Natural killer cell (primary cell): ENCODE results near the gene ANXA11. TPM values are rescaled to one million over a fixed set of nuclear protein-coding genes. Genes with fewer than 3 reads are reported as not detected.

Experiments used
- ATAC-seq, 3 donors: fragments of 150-1000 bp in 2 of 3; fragments of 200-7000 bp in 1 of 3; cut with Tn5 transposase; 1 replicate in 1 of 3; 2 replicates in 2 of 3; pipeline ENCODE4 v1.10.0; 2021; ENCODE audit warnings: mild to moderate bottlenecking in 2 of 3, moderate library complexity in 2 of 3
- DNase-seq, 2 donors: peaks; one replicate each; pipeline versions ENCODE4 v3.0.0 to v3.0.0-alpha.2; 2013 to 2021; ENCODE audit warnings: mixed read lengths in 1 of 2
- H3K27ac ChIP-seq: one replicate; pipeline ENCODE4 v1.5.1; 2013; ENCODE audit warnings: mild to moderate bottlenecking, low read length
- H3K27me3 ChIP-seq: one replicate; pipeline ENCODE4 v1.6.1; 2013; ENCODE audit warnings: low read length; ENCODE audit not compliant: control insufficient read depth, insufficient read depth
- H3K36me3 ChIP-seq: one replicate; pipeline ENCODE4 v1.6.1; 2013; ENCODE audit warnings: low read length; ENCODE audit not compliant: control insufficient read depth, insufficient read depth
- H3K4me1 ChIP-seq: one replicate; pipeline ENCODE4 v1.6.1; 2013; ENCODE audit warnings: low read length; ENCODE audit not compliant: control insufficient read depth, insufficient read depth
- H3K4me3 ChIP-seq: one replicate; pipeline ENCODE4 v1.5.1; 2013; ENCODE audit warnings: low read length
- H3K9me3 ChIP-seq: one replicate; pipeline ENCODE4 v1.6.1; 2013; ENCODE audit warnings: low read length; ENCODE audit not compliant: control insufficient read depth, insufficient read depth
- H3K27ac Mint-ChIP-seq, 2 donors: one replicate each; pipeline ENCODE4 v1.8.0; 2022; ENCODE audit warnings: mild to moderate bottlenecking in 2 of 2, mixed read lengths in 2 of 2, moderate library complexity in 1 of 2
- H3K27me3 Mint-ChIP-seq, 2 donors: one replicate each; pipeline ENCODE4 v1.8.0; 2022; ENCODE audit warnings: low read depth in 2 of 2, mixed read lengths in 2 of 2
- H3K36me3 Mint-ChIP-seq: one replicate; pipeline ENCODE4 v1.8.0; 2022; ENCODE audit warnings: mixed read lengths
- H3K4me1 Mint-ChIP-seq, 2 donors: one replicate each; pipeline ENCODE4 v1.8.0; 2022; ENCODE audit warnings: mixed read lengths in 2 of 2
- H3K4me3 Mint-ChIP-seq: one replicate; pipeline ENCODE4 v1.8.0; 2022; ENCODE audit warnings: mild to moderate bottlenecking, moderate library complexity, mixed read lengths
- H3K9me3 Mint-ChIP-seq, 2 donors: one replicate each; pipeline ENCODE4 v1.8.0; 2022; ENCODE audit warnings: mixed read lengths in 2 of 2
- WGBS: methylation state at CpG from one replicate; pipeline ENCODE4 v1.1.7; 2013; ENCODE audit warnings: missing lambda C conversion rate; ENCODE audit not compliant: insufficient coverage; 5-methylcytosine and 5-hydroxymethylcytosine counted together
- intact Hi-C: fragments of 100-400 bp; cut with micrococcal nuclease; formaldehyde crosslinking; loops from one replicate; pipeline ENCODE4 v1.14.2; 2022
- total RNA-seq, 4 donors: library from RNA; stranded (reverse); fragments of 120-200 nt in 1 of 4; gene quantifications; one replicate each; pipeline versions ENCODE4 v1.2.3 to v1.2.4, GENCODE V29; 2013 to 2022
- TF ChIP-seq, protein P1 (sequence below): fragments of 200-600 bp; IDR thresholded peaks from one replicate; pipeline ENCODE4 v1.8.0; 2022; ENCODE audit warnings: antibody characterized with exemption

Gene ANXA11
- total RNA-seq, 3 donors from 2014 or later (not counting 1 experiment from before 2014, with no cell fraction given), result 213 to 264 (median 245) TPM

DNA sequence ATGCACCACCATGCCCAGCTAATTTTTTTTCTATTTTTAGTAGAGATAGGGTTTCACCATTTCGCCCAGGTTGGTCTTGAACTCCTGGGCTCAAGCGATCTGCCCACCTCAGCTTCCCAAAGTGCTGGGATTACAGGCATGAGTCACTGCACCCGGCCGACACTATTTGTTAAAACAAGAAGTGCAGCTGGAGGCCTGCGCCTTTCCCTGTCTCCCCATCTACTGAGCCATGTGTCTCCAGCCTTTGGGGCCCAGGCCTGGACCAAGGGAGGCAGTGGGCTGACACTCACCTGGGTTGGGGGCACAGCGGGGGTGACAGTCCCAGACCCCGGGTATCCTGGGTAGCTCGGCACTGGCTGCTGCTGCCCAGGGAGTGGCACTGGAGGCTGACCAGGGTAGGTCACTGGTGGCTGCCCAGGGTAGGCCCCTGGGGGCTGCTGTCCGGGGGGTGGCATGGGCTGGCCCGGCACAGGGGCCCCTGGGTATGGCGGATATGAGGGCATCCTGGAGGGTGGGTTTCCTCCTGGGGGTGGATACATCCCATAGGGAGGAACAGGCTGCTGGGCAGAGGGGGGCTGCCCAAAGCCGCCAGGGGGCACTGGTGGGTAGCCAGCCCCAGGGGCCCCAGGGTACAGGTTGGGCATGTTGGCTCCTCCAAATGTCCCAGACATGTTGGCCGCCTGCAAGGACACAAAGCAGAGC is 36.5 kb downstream of the ANXA11 start:
- intact Hi-C loops, result no loop called here
- TF ChIP-seq, protein P1, sequence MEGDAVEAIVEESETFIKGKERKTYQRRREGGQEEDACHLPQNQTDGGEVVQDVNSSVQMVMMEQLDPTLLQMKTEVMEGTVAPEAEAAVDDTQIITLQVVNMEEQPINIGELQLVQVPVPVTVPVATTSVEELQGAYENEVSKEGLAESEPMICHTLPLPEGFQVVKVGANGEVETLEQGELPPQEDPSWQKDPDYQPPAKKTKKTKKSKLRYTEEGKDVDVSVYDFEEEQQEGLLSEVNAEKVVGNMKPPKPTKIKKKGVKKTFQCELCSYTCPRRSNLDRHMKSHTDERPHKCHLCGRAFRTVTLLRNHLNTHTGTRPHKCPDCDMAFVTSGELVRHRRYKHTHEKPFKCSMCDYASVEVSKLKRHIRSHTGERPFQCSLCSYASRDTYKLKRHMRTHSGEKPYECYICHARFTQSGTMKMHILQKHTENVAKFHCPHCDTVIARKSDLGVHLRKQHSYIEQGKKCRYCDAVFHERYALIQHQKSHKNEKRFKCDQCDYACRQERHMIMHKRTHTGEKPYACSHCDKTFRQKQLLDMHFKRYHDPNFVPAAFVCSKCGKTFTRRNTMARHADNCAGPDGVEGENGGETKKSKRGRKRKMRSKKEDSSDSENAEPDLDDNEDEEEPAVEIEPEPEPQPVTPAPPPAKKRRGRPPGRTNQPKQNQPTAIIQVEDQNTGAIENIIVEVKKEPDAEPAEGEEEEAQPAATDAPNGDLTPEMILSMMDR, result no peak
- Histone ChIP-seq H3K4me1 (no peaks in the 10 kb centered on the region), H3K27ac (no peak overlapping the region), H3K9me3 (no peaks in the 10 kb centered on the region), H3K4me3 (no peak overlapping the region), H3K36me3 (peaks cover 69% of the 10 kb centered on the region), H3K27me3 (no peaks in the 10 kb centered on the region)
- Mint-ChIP-seq H3K27me3 (no peaks in the 10 kb centered on the region), H3K9me3 (no peaks in the 10 kb centered on the region), H3K36me3 (no peaks in the 10 kb centered on the region), H3K4me1 (peaks cover 26 to 38% of the 10 kb centered on the region in 2 donors), H3K27ac (peak overlapping the region in 1 of 2 donors; percentile 79), H3K4me3 (no peak overlapping the region)
- 95% methylated on average over 13 of the region's 13 CpGs for WGBS
- DNase-seq, result peak in 1 of 2 donors; percentile 50
- peak in 1 of 3 donors; percentile 38 for ATAC-seq

- TF ChIP-seq, protein P1, result no peak
- intact Hi-C loops, result no loop called here
- H3K36me3 Mint-ChIP-seq, result peaks cover 6% of the 10 kb centered on the region
Measured at GRCh38 chr10:80168162-80168511, 37.2 kb downstream of the ANXA11 start.

DNA sequence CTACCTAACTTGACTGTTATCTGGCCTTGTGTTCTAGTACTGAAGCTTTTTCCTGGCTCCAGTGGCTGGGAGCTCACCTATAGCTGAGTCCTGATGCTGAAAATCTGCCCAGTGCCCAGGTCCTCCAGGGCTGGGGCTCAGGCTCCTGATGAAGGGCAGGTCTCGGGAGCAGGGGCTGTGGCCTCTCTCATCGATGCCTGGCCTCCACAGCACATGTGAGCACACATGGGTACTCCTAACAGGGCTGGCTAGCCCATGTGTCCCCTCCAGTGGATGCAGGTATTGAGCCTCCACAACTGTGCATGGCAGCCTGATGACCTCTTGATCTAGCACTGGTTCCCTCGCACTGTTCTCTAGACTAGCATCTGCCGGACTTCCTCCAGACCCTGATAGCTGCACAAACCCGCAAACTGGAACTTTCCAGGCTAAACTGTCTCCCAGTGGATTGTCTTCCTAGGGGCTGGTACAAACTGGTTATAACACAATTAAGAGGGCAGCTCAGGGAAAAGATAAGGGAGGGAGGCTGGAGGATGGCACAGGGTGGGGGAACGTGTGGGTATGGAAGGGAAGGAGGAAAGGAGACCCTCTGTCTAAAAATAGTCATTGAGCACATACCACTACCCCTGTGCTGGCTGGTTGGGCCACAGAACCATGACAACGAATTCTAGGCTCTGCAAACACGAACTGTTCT is 37.7 kb downstream of the ANXA11 start:
- intact Hi-C loops, result no loop called here
- Mint-ChIP-seq H3K9me3 (no peaks in the 10 kb centered on the region), H3K36me3 (peaks cover 8% of the 10 kb centered on the region), H3K4me1 (peaks cover 32% of the 10 kb centered on the region in 2 donors), H3K27me3 (no peaks in the 10 kb centered on the region), H3K27ac (no peak overlapping the region), H3K4me3 (no peak overlapping the region)
- 98% methylated on average over 7 of the region's 8 CpGs for WGBS
- no peak overlapping the region for H3K27ac ChIP-seq
- ATAC-seq (no peak), DNase-seq (no peak)
- H3K9me3 ChIP-seq, result no peaks in the 10 kb centered on the region
- H3K4me1 ChIP-seq, result no peaks in the 10 kb centered on the region
- TF ChIP-seq, protein P1, result no peak
- peaks cover 77% of the 10 kb centered on the region for H3K36me3 ChIP-seq
- H3K4me3 ChIP-seq, result no peak overlapping the region
- H3K27me3 ChIP-seq, result no peaks in the 10 kb centered on the region

More at GRCh38 chr10:80168162-80168511, 37.2 kb downstream of the ANXA11 start:
- Histone ChIP-seq H3K27ac (no peak overlapping the region), H3K4me3 (no peak overlapping the region), H3K4me1 (no peaks in the 10 kb centered on the region), H3K36me3 (peaks cover 75% of the 10 kb centered on the region), H3K9me3 (no peaks in the 10 kb centered on the region), H3K27me3 (no peaks in the 10 kb centered on the region)
- DNase-seq, result no peak
- Mint-ChIP-seq H3K27me3 (no peaks in the 10 kb centered on the region), H3K9me3 (no peaks in the 10 kb centered on the region), H3K4me1 (peaks cover 32 to 34% of the 10 kb centered on the region in 2 donors), H3K4me3 (no peak overlapping the region), H3K27ac (no peak overlapping the region)
- ATAC-seq, result no peak
- WGBS, result 99% methylated on average over 7 of the region's 7 CpGs
